Endodermal cell (in vitro differentiated cells): ENCODE results near the gene CMTM3. TPM values are rescaled to one million over a fixed set of nuclear protein-coding genes. Genes with fewer than 3 reads are reported as not detected.

Experiments used
- DNase-seq: peaks from one replicate; pipeline ENCODE4 v3.0.0-alpha.2; 2017
- H3K27ac ChIP-seq: 2 replicates; pipeline ENCODE4 v1.5.1; 2013; ENCODE audit warnings: mild to moderate bottlenecking, low read depth, low read length, moderate library complexity
- H3K27me3 ChIP-seq: 2 replicates; pipeline ENCODE4 v1.6.1; 2013; ENCODE audit warnings: mild to moderate bottlenecking, low read length, moderate library complexity; ENCODE audit not compliant: insufficient read depth, control insufficient read depth, poor library complexity, severe bottlenecking
- H3K36me3 ChIP-seq: 2 replicates; pipeline ENCODE4 v1.7.0; 2013; ENCODE audit warnings: mild to moderate bottlenecking, low read length, moderate library complexity; ENCODE audit not compliant: control insufficient read depth, insufficient read depth
- H3K4me1 ChIP-seq: one replicate; pipeline ENCODE4 v1.7.0; 2013; ENCODE audit warnings: low read length; ENCODE audit not compliant: control insufficient read depth, insufficient read depth
- H3K4me3 ChIP-seq: 2 replicates; pipeline ENCODE4 v1.5.1; 2013; ENCODE audit warnings: mild to moderate bottlenecking, low read length, moderate library complexity
- H3K9ac ChIP-seq: 2 replicates; pipeline ENCODE4 v1.6.1; 2013; ENCODE audit warnings: mild to moderate bottlenecking, low read length, moderate library complexity; ENCODE audit not compliant: poor library complexity, severe bottlenecking; ENCODE audit errors: extremely low read depth
- H3K9me3 ChIP-seq: 2 replicates; pipeline ENCODE4 v1.6.1; 2013; ENCODE audit warnings: mild to moderate bottlenecking, low read length, moderate library complexity; ENCODE audit not compliant: control insufficient read depth
- H3K27ac Mint-ChIP-seq: 2 replicates; pipeline ENCODE4 v1.8.0; 2020; ENCODE audit warnings: mixed read lengths
- H3K27me3 Mint-ChIP-seq: 2 replicates; pipeline ENCODE4 v1.8.0; 2021; ENCODE audit warnings: mild to moderate bottlenecking, mixed read lengths; ENCODE audit not compliant: insufficient read depth
- H3K36me3 Mint-ChIP-seq: 2 replicates; pipeline ENCODE4 v1.8.0; 2020; ENCODE audit warnings: low read depth, mixed read lengths
- H3K4me1 Mint-ChIP-seq: 2 replicates; pipeline ENCODE4 v1.8.0; 2020; ENCODE audit warnings: mixed read lengths
- H3K4me3 Mint-ChIP-seq: 2 replicates; pipeline ENCODE4 v1.8.0; 2020; ENCODE audit warnings: mild to moderate bottlenecking, moderate library complexity, mixed read lengths
- H3K9me3 Mint-ChIP-seq: 2 replicates; pipeline ENCODE4 v1.8.0; 2020; ENCODE audit warnings: mild to moderate bottlenecking, mixed read lengths
- CTCF ChIP-seq: fragments of 200-600 bp; sonication (generic); conservative IDR thresholded peaks from 2 replicates; pipeline ENCODE4 v1.5.0; 2021; ENCODE audit warnings: antibody characterized with exemption, mild to moderate bottlenecking
- WGBS, 2 experiments: methylation state at CpG; one replicate each; pipeline versions ENCODE4 v1.1.5 to v1.1.7; 2013; ENCODE audit warnings: missing lambda C conversion rate in 2 of 2, mixed read lengths in 1 of 2; ENCODE audit not compliant: insufficient coverage in 1 of 2, insufficient read length in 1 of 2; 5-methylcytosine and 5-hydroxymethylcytosine counted together
- total RNA-seq, 2 donors: library from RNA; stranded (reverse); fragmentation: NEBNext Ultra II Directional in 1 of 2; extraction: Animal tissue kit (Norgen Biotek cat#: 25700) in 1 of 2; gene quantifications; 2 replicates in 1 of 2; 3 replicates in 1 of 2; pipeline ENCODE4 v1.2.1, GENCODE V29; 2021

The CMTM3 gene
- total RNA-seq, 2 donors from 2014 or later, result 44.2 to 48.5 TPM

- 94% methylated on average over 5 of the region's 5 CpGs; no CpG with 5 or more reads in 1 of the 2 experiments for WGBS, 2 experiments
- no peak overlapping the region for H3K27ac Mint-ChIP-seq
- H3K4me3 Mint-ChIP-seq, result no peak overlapping the region
Observed at GRCh38 chr16:66596986-66597848, 7.3 kb upstream of the CMTM3 start.

GRCh38 chr16:66598111-66598510 is 6.4 kb upstream of the CMTM3 start:
- Mint-ChIP-seq H3K4me3 (no peak overlapping the region), H3K27ac (no peak overlapping the region), H3K4me1 (no peaks in the 10 kb centered on the region), H3K36me3 (no peaks in the 10 kb centered on the region), H3K27me3 (peaks cover 8% of the 10 kb centered on the region), H3K9me3 (no peaks in the 10 kb centered on the region)
- Histone ChIP-seq H3K9me3 (no peaks in the 10 kb centered on the region), H3K27me3 (no peaks in the 10 kb centered on the region), H3K27ac (no peak overlapping the region), H3K4me3 (no peak overlapping the region), H3K4me1 (no peaks in the 10 kb centered on the region), H3K9ac (no peak overlapping the region), H3K36me3 (no peaks in the 10 kb centered on the region)
- DNase-seq, result no peak
- WGBS, 2 experiments, result 92 to 100% methylated on average over 1 to 2 of the region's 3 CpGs
- TF ChIP-seq CTCF, result no peak

More at GRCh38 chr16:66596986-66597848, 7.3 kb upstream of the CMTM3 start:
- no peaks in the 10 kb centered on the region for H3K4me1 ChIP-seq
- no peak for TF ChIP-seq CTCF
- H3K9me3 ChIP-seq, result no peaks in the 10 kb centered on the region
- no peak overlapping the region for H3K9ac ChIP-seq
- Mint-ChIP-seq H3K27me3 (peaks cover 4% of the 10 kb centered on the region), H3K4me1 (no peaks in the 10 kb centered on the region), H3K9me3 (no peaks in the 10 kb centered on the region), H3K36me3 (no peaks in the 10 kb centered on the region)
- no peaks in the 10 kb centered on the region for H3K27me3 ChIP-seq
- no peak overlapping the region for H3K4me3 ChIP-seq
- H3K27ac ChIP-seq, result no peak overlapping the region
- no peaks in the 10 kb centered on the region for H3K36me3 ChIP-seq
- DNase-seq, result no peak

- Mint-ChIP-seq H3K36me3 (no peaks in the 10 kb centered on the region), H3K9me3 (no peaks in the 10 kb centered on the region)
Observed at GRCh38 chr16:66599726-66600125, 4.8 kb upstream of the CMTM3 start.

More at GRCh38 chr16:66599726-66600125, 4.8 kb upstream of the CMTM3 start:
- peaks cover 8% of the 10 kb centered on the region for H3K27me3 Mint-ChIP-seq
- Histone ChIP-seq H3K27me3 (no peaks in the 10 kb centered on the region), H3K4me3 (no peak overlapping the region), H3K9ac (no peak overlapping the region), H3K4me1 (no peaks in the 10 kb centered on the region), H3K9me3 (no peaks in the 10 kb centered on the region), H3K27ac (no peak overlapping the region), H3K36me3 (no peaks in the 10 kb centered on the region)
- H3K27ac Mint-ChIP-seq, result no peak overlapping the region
- peaks cover 5% of the 10 kb centered on the region for H3K4me1 Mint-ChIP-seq
- DNase-seq, result no peak
- WGBS, 2 experiments, result 89 to 95% methylated on average over 4 of the region's 4 CpGs
- no peak overlapping the region for H3K4me3 Mint-ChIP-seq
- no peak for TF ChIP-seq CTCF
